Tibial nerve (tissue), 4 donors: ENCODE results near the gene FERMT2.

ENCODE experiments used
- EP300 ChIP-seq, 2 donors: sonication (generic); formaldehyde crosslinking; IDR thresholded peaks; one replicate each; pipeline ENCODE4 v1.6.1; 2017; ENCODE audit warnings: antibody characterized with exemption in 2 of 2, mild to moderate bottlenecking in 1 of 2
- TF ChIP-seq, protein P1 (sequence below), 5 experiments: fragments of 200-600 bp in 3 of 5; fragments of 450-650 bp in 2 of 5; sonication (generic) in 3 of 5; IDR thresholded peaks; one replicate each; pipeline ENCODE4 v1.5.1; 2016 to 2019; ENCODE audit warnings: antibody characterized with exemption in 5 of 5, mild to moderate bottlenecking in 3 of 5, moderate library complexity in 2 of 5

DNA sequence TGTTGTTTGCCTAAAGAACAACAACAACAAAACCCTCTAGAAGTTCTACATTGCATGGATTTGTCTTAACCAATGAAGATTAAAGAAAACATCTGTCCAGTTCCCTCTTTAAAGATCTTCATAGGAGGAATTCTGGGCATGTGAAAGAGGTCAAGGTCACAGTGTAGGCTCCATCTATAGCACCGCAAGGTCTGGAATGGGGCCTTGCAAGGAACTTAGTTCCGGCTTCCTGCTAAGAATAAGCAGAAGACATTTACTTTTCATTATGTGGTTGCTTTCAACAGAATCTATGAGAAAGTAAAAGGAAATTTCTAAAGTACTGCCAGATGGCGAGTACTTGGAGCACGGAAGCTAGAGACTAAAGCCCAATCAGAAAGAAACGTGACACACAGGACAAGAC is 102.2 kb downstream of the FERMT2 start:
- TF ChIP-seq, protein P1, sequence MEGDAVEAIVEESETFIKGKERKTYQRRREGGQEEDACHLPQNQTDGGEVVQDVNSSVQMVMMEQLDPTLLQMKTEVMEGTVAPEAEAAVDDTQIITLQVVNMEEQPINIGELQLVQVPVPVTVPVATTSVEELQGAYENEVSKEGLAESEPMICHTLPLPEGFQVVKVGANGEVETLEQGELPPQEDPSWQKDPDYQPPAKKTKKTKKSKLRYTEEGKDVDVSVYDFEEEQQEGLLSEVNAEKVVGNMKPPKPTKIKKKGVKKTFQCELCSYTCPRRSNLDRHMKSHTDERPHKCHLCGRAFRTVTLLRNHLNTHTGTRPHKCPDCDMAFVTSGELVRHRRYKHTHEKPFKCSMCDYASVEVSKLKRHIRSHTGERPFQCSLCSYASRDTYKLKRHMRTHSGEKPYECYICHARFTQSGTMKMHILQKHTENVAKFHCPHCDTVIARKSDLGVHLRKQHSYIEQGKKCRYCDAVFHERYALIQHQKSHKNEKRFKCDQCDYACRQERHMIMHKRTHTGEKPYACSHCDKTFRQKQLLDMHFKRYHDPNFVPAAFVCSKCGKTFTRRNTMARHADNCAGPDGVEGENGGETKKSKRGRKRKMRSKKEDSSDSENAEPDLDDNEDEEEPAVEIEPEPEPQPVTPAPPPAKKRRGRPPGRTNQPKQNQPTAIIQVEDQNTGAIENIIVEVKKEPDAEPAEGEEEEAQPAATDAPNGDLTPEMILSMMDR (IDR thresholded peaks at IDR 0.05), result no peak
- no peak for TF ChIP-seq EP300 (IDR thresholded peaks at IDR 0.05)
